ENCODE measurements around the gene THSD7A. TPM values are rescaled to one million over a fixed set of nuclear protein-coding genes. Genes with fewer than 3 reads are reported as not detected.

The THSD7A gene
- total and polyA plus RNA-seq, 11 donors, result 0.11 to 5.2 (median 1.1) TPM

DNA sequence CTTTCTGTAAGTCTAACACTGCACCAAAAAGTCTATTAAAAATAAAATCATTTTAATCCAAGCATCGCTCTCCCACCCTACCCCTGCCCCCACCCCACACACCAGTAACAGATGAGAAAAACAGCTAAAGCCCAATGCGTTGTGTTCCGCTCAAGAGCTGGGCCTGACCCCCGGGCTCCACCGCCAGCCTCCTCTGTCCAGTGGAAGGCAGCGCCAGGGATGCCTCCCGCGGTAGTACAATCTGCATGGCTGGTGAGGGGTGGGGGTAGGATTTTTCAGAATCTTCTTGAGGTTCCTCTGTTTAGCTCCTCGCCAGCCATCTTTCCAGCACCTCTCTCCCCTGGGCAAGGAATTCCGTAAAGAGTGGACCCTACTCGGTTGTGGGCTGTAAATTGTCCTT, 12.1 kb downstream of the THSD7A start:
- ATAC-seq (no peak), DNase-seq (no peak)
- TF ChIP-seq POLR2A (IDR thresholded peaks at IDR 0.05), result no peak
- TF ChIP-seq, protein P1, sequence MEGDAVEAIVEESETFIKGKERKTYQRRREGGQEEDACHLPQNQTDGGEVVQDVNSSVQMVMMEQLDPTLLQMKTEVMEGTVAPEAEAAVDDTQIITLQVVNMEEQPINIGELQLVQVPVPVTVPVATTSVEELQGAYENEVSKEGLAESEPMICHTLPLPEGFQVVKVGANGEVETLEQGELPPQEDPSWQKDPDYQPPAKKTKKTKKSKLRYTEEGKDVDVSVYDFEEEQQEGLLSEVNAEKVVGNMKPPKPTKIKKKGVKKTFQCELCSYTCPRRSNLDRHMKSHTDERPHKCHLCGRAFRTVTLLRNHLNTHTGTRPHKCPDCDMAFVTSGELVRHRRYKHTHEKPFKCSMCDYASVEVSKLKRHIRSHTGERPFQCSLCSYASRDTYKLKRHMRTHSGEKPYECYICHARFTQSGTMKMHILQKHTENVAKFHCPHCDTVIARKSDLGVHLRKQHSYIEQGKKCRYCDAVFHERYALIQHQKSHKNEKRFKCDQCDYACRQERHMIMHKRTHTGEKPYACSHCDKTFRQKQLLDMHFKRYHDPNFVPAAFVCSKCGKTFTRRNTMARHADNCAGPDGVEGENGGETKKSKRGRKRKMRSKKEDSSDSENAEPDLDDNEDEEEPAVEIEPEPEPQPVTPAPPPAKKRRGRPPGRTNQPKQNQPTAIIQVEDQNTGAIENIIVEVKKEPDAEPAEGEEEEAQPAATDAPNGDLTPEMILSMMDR (IDR thresholded peaks at IDR 0.05), result no peak
- WGBS, 4 donors, result 97 to 99% (median 98%) methylated on average over 11 of the region's 11 CpGs
- Histone ChIP-seq H3K4me1 (no peaks in the 10 kb centered on the region), H3K27me3 (no peaks in the 10 kb centered on the region), H3K36me3 (no peaks in the 10 kb centered on the region), H3K27ac (no peak overlapping the region), H3K9me3 (no peaks in the 10 kb centered on the region), H3K4me3 (no peak overlapping the region)
- intact Hi-C loops (cut with DNase I), result no loop called here

DNA sequence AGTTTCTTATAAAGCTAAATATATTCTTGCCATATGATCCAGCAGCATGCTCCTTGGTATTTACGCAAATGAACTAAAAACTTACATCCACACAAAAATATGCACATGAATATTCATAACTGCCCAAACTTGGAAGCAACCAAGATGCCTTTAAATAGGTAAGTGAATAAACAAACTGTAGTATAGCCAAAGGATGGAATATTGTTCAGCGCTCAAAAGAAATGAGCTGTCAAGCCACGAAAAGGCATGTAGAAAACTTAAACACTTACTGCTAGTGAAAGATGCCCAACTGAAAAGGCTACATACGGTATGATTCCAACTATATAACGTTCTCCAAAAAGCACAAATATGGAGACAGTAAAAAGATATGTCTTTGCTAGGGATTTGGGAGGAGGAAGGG, 12.7 kb downstream of the THSD7A start:
- 93 to 97% (median 95%) methylated on average over 5 of the region's 5 CpGs for WGBS, 4 donors
- Histone ChIP-seq H3K4me1 (no peaks in the 10 kb centered on the region), H3K4me3 (no peak overlapping the region), H3K9me3 (no peaks in the 10 kb centered on the region), H3K27ac (no peak overlapping the region), H3K27me3 (no peaks in the 10 kb centered on the region), H3K36me3 (no peaks in the 10 kb centered on the region)
- TF ChIP-seq POLR2A (IDR thresholded peaks at IDR 0.05), result no peak
- TF ChIP-seq, protein P1 (IDR thresholded peaks at IDR 0.05), result no peak
- intact Hi-C loops (cut with DNase I), result no loop called here
- ATAC-seq, result no peak
- DNase-seq, result no peak

- Histone ChIP-seq H3K4me1 (no peaks in the 10 kb centered on the region), H3K4me3 (no peak overlapping the region), H3K27me3 (no peaks in the 10 kb centered on the region), H3K27ac (no peak overlapping the region), H3K36me3 (no peaks in the 10 kb centered on the region), H3K9me3 (no peaks in the 10 kb centered on the region)
- TF ChIP-seq, protein P1 (IDR thresholded peaks at IDR 0.05), result no peak
- TF ChIP-seq POLR2A (IDR thresholded peaks at IDR 0.05), result no peak
- whole genome bisulfite sequencing, 4 donors, result 70 to 86% (median 80%) methylated on average over 4 of the region's 4 CpGs
- intact Hi-C loops (cut with DNase I), result no loop called here
- ATAC-seq (no peak), DNase-seq (no peak)
Measured at GRCh38 chr7:11818281-11818680, 13.7 kb downstream of the THSD7A start.

- 43 to 56% (median 48%) methylated on average over 4 of the region's 4 CpGs for WGBS, 4 donors
- no peaks in the 10 kb centered on the region for H3K9me3 ChIP-seq
- no peak overlapping the region for H3K27ac ChIP-seq
- H3K27me3 ChIP-seq, result no peaks in the 10 kb centered on the region
- no peak for ATAC-seq
- no peak for DNase-seq
- intact Hi-C loops (cut with DNase I), result no loop called here
- no peak overlapping the region for H3K4me3 ChIP-seq
- no peak for TF ChIP-seq POLR2A (IDR thresholded peaks at IDR 0.05)
- TF ChIP-seq, protein P1 (IDR thresholded peaks at IDR 0.05), result no peak
- no peaks in the 10 kb centered on the region for H3K36me3 ChIP-seq
- no peaks in the 10 kb centered on the region for H3K4me1 ChIP-seq
Measured at GRCh38 chr7:11817111-11817740, 14.8 kb downstream of the THSD7A start.

Data from heart left ventricle (tissue), 16 donors.